ENCODE data around the gene SETD2. TPM values are rescaled to one million over a fixed set of nuclear protein-coding genes. Genes with fewer than 3 reads are reported as not detected.
A peak's percentile ranks its signal among the peaks of the same experiment; 100 is the strongest.
"Not testable (repeated sequence)": the region's sequence is repeated elsewhere in the genome, so short reads cannot be mapped to it uniquely, and the experiment has no call there.

Gene SETD2
- total RNA-seq, 1 donor from 2014 or later: 41.5 TPM

- Mint-ChIP-seq H3K27me3 (no peaks in the 10 kb centered on the region), H3K4me1 (peaks cover 48% of the 10 kb centered on the region), H3K4me3 (peak overlapping the region; percentile 94), H3K36me3 (ENCODE audit: low read depth) (peaks cover 28% of the 10 kb centered on the region), H3K9me3 (no peaks in the 10 kb centered on the region), H3K27ac (peak overlapping the region; percentile 98)
- DNase-seq: peak; percentile 90
- intact Hi-C loops (cut with micrococcal nuclease): loop anchor here (1.0 to 10.0 kb wide), 7 partner anchors 41 to 621 kb away; partner anchors contain the start of genes CCDC12, NBEAL2, PTPN23 and SMARCC1
Observed at GRCh38 chr3:47163169-47164006, 525 bp downstream of the SETD2 start.

GRCh38 chr3:47162697-47163168, 1.2 kb downstream of the SETD2 start:
- H3K4me3 Mint-ChIP-seq: peak overlapping the region; percentile 94
- H3K27me3 Mint-ChIP-seq: no peaks in the 10 kb centered on the region
- intact Hi-C loops (cut with micrococcal nuclease): loop anchor here (2.0 to 10.0 kb wide), 5 partner anchors 40 to 622 kb away; partner anchors contain the start of genes CCDC12, NBEAL2, PTPN23 and SMARCC1
- no peak for DNase-seq
- peaks cover 53% of the 10 kb centered on the region for H3K4me1 Mint-ChIP-seq
- H3K9me3 Mint-ChIP-seq: no peaks in the 10 kb centered on the region
- peaks cover 31% of the 10 kb centered on the region for H3K36me3 Mint-ChIP-seq (ENCODE audit: low read depth)
- peak overlapping the region; percentile 98 for H3K27ac Mint-ChIP-seq

- Mint-ChIP-seq H3K27ac (peak overlapping the region; percentile 98), H3K36me3 (ENCODE audit: low read depth) (peaks cover 31% of the 10 kb centered on the region), H3K27me3 (no peaks in the 10 kb centered on the region), H3K9me3 (no peaks in the 10 kb centered on the region), H3K4me1 (peaks cover 53% of the 10 kb centered on the region), H3K4me3 (peak overlapping the region; percentile 94)
- intact Hi-C loops (cut with micrococcal nuclease): loop anchor here (2.0 to 10.0 kb wide), 5 partner anchors 40 to 623 kb away; partner anchors contain the start of genes CCDC12, NBEAL2, PTPN23 and SMARCC1
- no peak for DNase-seq
Observed at GRCh38 chr3:47161983-47162696, 1.8 kb downstream of the SETD2 start.

GRCh38 chr3:47159820-47160219, 4.1 kb downstream of the SETD2 start:
- Mint-ChIP-seq H3K4me3 (peak overlapping the region; percentile 10), H3K27ac (no peak overlapping the region), H3K36me3 (ENCODE audit: low read depth) (peaks cover 29% of the 10 kb centered on the region), H3K9me3 (no peaks in the 10 kb centered on the region), H3K4me1 (peaks cover 47% of the 10 kb centered on the region), H3K27me3 (no peaks in the 10 kb centered on the region)
- intact Hi-C loops (cut with micrococcal nuclease): loop anchor here (5.0 to 10.0 kb wide), 4 partner anchors 38 to 625 kb away; partner anchors contain the start of genes CCDC12, NBEAL2 and SMARCC1
- no peak for DNase-seq

- no peak overlapping the region for H3K27ac Mint-ChIP-seq
Observed at GRCh38 chr3:47158208-47158607, 5.7 kb downstream of the SETD2 start.

GRCh38 chr3:47156396-47156795, 7.5 kb downstream of the SETD2 start:
- Mint-ChIP-seq H3K27me3 (no peaks in the 10 kb centered on the region), H3K4me1 (peaks cover 47% of the 10 kb centered on the region), H3K4me3 (no peak overlapping the region), H3K27ac (no peak overlapping the region), H3K9me3 (no peaks in the 10 kb centered on the region), H3K36me3 (ENCODE audit: low read depth) (peaks cover 22% of the 10 kb centered on the region)
- intact Hi-C loops (cut with micrococcal nuclease): no loop called here
- no peak for DNase-seq

More at GRCh38 chr3:47158208-47158607, 5.7 kb downstream of the SETD2 start:
- H3K4me1 Mint-ChIP-seq: peaks cover 47% of the 10 kb centered on the region
- H3K4me3 Mint-ChIP-seq: no peak overlapping the region
- intact Hi-C loops (cut with micrococcal nuclease): no loop called here
- no peak for DNase-seq
- peaks cover 30% of the 10 kb centered on the region for H3K36me3 Mint-ChIP-seq (ENCODE audit: low read depth)
- no peaks in the 10 kb centered on the region for H3K27me3 Mint-ChIP-seq
- no peaks in the 10 kb centered on the region for H3K9me3 Mint-ChIP-seq

- intact Hi-C loops (cut with micrococcal nuclease): no loop called here
- Mint-ChIP-seq H3K9me3 (no peaks in the 10 kb centered on the region), H3K27ac (no peak overlapping the region), H3K36me3 (ENCODE audit: low read depth) (peaks cover 7% of the 10 kb centered on the region), H3K27me3 (no peaks in the 10 kb centered on the region), H3K4me3 (no peak overlapping the region), H3K4me1 (peaks cover 35% of the 10 kb centered on the region)
- DNase-seq: no peak
Observed at GRCh38 chr3:47152578-47152977, 11.3 kb downstream of the SETD2 start.

- peaks cover 35% of the 10 kb centered on the region for H3K4me1 Mint-ChIP-seq
Observed at GRCh38 chr3:47151836-47152235, 12.1 kb downstream of the SETD2 start.

GRCh38 chr3:47149339-47149933, 14.5 kb downstream of the SETD2 start:
- intact Hi-C loops (cut with micrococcal nuclease): no loop called here
- H3K4me3 Mint-ChIP-seq: no peak overlapping the region
- H3K9me3 Mint-ChIP-seq: no peaks in the 10 kb centered on the region
- no peak overlapping the region for H3K27ac Mint-ChIP-seq
- H3K27me3 Mint-ChIP-seq: no peaks in the 10 kb centered on the region
- DNase-seq: no peak
- H3K36me3 Mint-ChIP-seq (ENCODE audit: low read depth): peaks cover 5% of the 10 kb centered on the region
- H3K4me1 Mint-ChIP-seq: peaks cover 30% of the 10 kb centered on the region

More at GRCh38 chr3:47151836-47152235, 12.1 kb downstream of the SETD2 start:
- Mint-ChIP-seq H3K27me3 (no peaks in the 10 kb centered on the region), H3K4me3 (no peak overlapping the region), H3K27ac (no peak overlapping the region), H3K9me3 (no peaks in the 10 kb centered on the region), H3K36me3 (ENCODE audit: low read depth) (peaks cover 7% of the 10 kb centered on the region)
- DNase-seq: no peak
- intact Hi-C loops (cut with micrococcal nuclease): no loop called here

- H3K27me3 Mint-ChIP-seq: no peaks in the 10 kb centered on the region
- H3K4me1 Mint-ChIP-seq: peaks cover 28% of the 10 kb centered on the region
- H3K27ac Mint-ChIP-seq: no peak overlapping the region
- intact Hi-C loops (cut with micrococcal nuclease): no loop called here
- peaks cover 1% of the 10 kb centered on the region for H3K36me3 Mint-ChIP-seq (ENCODE audit: low read depth)
- H3K9me3 Mint-ChIP-seq: no peaks in the 10 kb centered on the region
- no peak overlapping the region for H3K4me3 Mint-ChIP-seq
- no peak for DNase-seq
Observed at GRCh38 chr3:47145272-47145671, 18.6 kb downstream of the SETD2 start.

- no peak overlapping the region for H3K4me3 Mint-ChIP-seq
- no peaks in the 10 kb centered on the region for H3K9me3 Mint-ChIP-seq
- peaks cover 24% of the 10 kb centered on the region for H3K4me1 Mint-ChIP-seq
- peaks cover 3% of the 10 kb centered on the region for H3K36me3 Mint-ChIP-seq (ENCODE audit: low read depth)
- DNase-seq: no peak
- intact Hi-C loops (cut with micrococcal nuclease): no loop called here
- H3K27ac Mint-ChIP-seq: no peak overlapping the region
- H3K27me3 Mint-ChIP-seq: no peaks in the 10 kb centered on the region
Observed at GRCh38 chr3:47143068-47143467, 20.8 kb downstream of the SETD2 start.

- H3K36me3 Mint-ChIP-seq (ENCODE audit: low read depth); H3K27me3 Mint-ChIP-seq; H3K4me3 Mint-ChIP-seq; DNase-seq; intact Hi-C loops (cut with micrococcal nuclease); H3K9me3 Mint-ChIP-seq; H3K27ac Mint-ChIP-seq: not testable (repeated sequence)
- H3K4me1 Mint-ChIP-seq: peaks cover 24% of the 10 kb centered on the region
Observed at GRCh38 chr3:47142536-47142935, 21.4 kb downstream of the SETD2 start.

- H3K9me3 Mint-ChIP-seq; H3K36me3 Mint-ChIP-seq (ENCODE audit: low read depth); intact Hi-C loops (cut with micrococcal nuclease); DNase-seq; H3K27me3 Mint-ChIP-seq: not testable (repeated sequence)
- H3K27ac Mint-ChIP-seq: peak overlapping the region; percentile 68
- H3K4me3 Mint-ChIP-seq: peak overlapping the region; percentile 51
- peaks cover 26% of the 10 kb centered on the region for H3K4me1 Mint-ChIP-seq
Observed at GRCh38 chr3:47140973-47141461, 22.9 kb downstream of the SETD2 start.
